Ovary (tissue), 3 donors: ENCODE data around the gene KRTAP10-12.

Source experiments
- CTCF ChIP-seq, 3 donors: fragments of 450-650 bp in 2 of 3; fragments of 200-600 bp in 1 of 3; IDR thresholded peaks; one replicate each; pipeline versions ENCODE4 v1.5.1 to v1.8.0; 2016 to 2022; ENCODE audit warnings: antibody characterized with exemption in 3 of 3, mild to moderate bottlenecking in 1 of 3
- EP300 ChIP-seq: sonication (generic); formaldehyde crosslinking; IDR thresholded peaks from one replicate; pipeline ENCODE4 v1.6.1; 2017; ENCODE audit warnings: antibody characterized with exemption
- donor health status: DM: no; HTN: no; CAD: no.

GRCh38 chr21:44650973-44651675, 45.8 kb upstream of the KRTAP10-12 start:
- TF ChIP-seq CTCF (IDR thresholded peaks at IDR 0.05): no peak
- TF ChIP-seq EP300: no peak
